ENCODE measurements around the gene RXFP4. TPM values are rescaled to one million over a fixed set of nuclear protein-coding genes. Genes with fewer than 3 reads are reported as not detected.

The RXFP4 gene
- total RNA-seq, 1 experiment from 2014 or later: not detected

DNA sequence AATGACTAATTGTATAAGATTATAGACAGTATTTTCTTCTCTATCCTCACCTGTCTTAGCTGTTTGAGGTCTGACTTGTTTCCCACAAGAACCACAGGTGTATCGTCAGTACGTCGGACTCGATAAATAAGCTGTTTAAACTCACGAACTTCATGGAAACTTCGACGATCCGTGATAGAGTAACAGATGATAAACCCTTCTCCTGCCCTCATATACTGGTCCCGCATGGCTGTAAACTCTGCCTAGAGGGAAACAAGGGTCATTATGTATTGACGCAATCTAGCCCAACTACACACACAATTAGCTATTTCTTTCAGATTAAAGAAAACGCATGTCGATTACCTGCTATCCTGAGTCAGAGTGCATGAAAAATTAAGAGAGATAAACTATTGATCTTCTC is 37.2 kb upstream of the RXFP4 start:
- no TSS peak for BruUV-seq (replicated peaks)
- intact Hi-C loops (cut with micrococcal nuclease; ENCODE audit: unreplicated experiment): no loop called here
- no peak for DNase-seq
- Histone ChIP-seq H3K4me2 (no peak overlapping the region), H3K9me2 (ENCODE audit: insufficient read depth) (no peaks in the 10 kb centered on the region), H3F3A (ENCODE audit: insufficient read depth, low read depth) (peaks cover 36% of the 10 kb centered on the region), H3K4me1 (replicated peaks; ENCODE audit: insufficient read depth) (peaks cover 2% of the 10 kb centered on the region), H3K36me3 (ENCODE audit: low read depth) (peaks cover 65% of the 10 kb centered on the region), H3K4me3 (no peak overlapping the region), H4K20me1 (ENCODE audit: insufficient read depth) (peaks cover 5% of the 10 kb centered on the region; the same call in 1 of the 2 replicates), H3K27ac (no peak overlapping the region), H3K27me3 (ENCODE audit: insufficient read depth, low read depth) (no peaks in the 10 kb centered on the region), H3K9me3 (ENCODE audit: insufficient read depth, low read depth) (no peaks in the 10 kb centered on the region), H2AFZ (no peak overlapping the region), H3K79me2 (ENCODE audit: low read depth) (peaks cover 23% of the 10 kb centered on the region)
- TF ChIP-seq, protein P1, sequence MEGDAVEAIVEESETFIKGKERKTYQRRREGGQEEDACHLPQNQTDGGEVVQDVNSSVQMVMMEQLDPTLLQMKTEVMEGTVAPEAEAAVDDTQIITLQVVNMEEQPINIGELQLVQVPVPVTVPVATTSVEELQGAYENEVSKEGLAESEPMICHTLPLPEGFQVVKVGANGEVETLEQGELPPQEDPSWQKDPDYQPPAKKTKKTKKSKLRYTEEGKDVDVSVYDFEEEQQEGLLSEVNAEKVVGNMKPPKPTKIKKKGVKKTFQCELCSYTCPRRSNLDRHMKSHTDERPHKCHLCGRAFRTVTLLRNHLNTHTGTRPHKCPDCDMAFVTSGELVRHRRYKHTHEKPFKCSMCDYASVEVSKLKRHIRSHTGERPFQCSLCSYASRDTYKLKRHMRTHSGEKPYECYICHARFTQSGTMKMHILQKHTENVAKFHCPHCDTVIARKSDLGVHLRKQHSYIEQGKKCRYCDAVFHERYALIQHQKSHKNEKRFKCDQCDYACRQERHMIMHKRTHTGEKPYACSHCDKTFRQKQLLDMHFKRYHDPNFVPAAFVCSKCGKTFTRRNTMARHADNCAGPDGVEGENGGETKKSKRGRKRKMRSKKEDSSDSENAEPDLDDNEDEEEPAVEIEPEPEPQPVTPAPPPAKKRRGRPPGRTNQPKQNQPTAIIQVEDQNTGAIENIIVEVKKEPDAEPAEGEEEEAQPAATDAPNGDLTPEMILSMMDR (conservative IDR thresholded peaks at IDR 0.05): no peak
- TF ChIP-seq EZH2 (IDR thresholded peaks at IDR 0.05; ENCODE audit: low read depth): no peak
- POLR2A ChIA-PET (ENCODE audit: unreplicated experiment): interaction anchor here (0.6 to 0.7 kb wide), 3 partner anchors 9 to 769 kb away, joined by 3 to 4 read pairs (median 3); no protein-coding TSS in a partner anchor
- CTCF ChIA-PET: no interaction called here

DNA sequence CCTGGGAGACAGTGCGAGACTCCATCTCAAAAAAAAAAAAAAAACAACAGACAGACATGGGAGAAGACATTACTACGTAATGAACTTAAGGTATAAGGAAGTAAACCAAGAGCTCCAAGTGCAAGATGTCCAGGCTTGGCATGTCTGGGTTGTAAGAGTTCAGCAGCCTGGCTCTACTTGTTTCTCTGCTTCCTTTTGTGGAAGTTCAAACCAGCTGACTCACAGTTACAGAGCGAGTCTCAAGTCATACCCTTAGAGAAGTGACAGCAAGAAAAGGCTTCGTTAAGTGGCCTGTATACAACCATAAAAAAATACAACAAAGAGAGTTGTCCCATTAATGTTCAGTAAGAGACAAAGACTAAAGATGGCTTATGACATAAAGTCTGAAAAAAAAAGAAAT is 31.5 kb upstream of the RXFP4 start:
- no peak overlapping the region for H2AFZ ChIP-seq
- intact Hi-C loops (cut with micrococcal nuclease; ENCODE audit: unreplicated experiment): loop anchor here (2.0 to 5.0 kb wide), 2 partner anchors 17 to 53 kb away; partner anchors contain the start of genes GON4L and SYT11
- peak; percentile 66 to 94 for DNase-seq
- H3K4me2 ChIP-seq: peak overlapping the region; percentile 87
- no peaks in the 10 kb centered on the region for H3K27me3 ChIP-seq (ENCODE audit: insufficient read depth, low read depth)
- H3K9me2 ChIP-seq (ENCODE audit: insufficient read depth): no peaks in the 10 kb centered on the region
- peaks cover 36% of the 10 kb centered on the region for H3K79me2 ChIP-seq (ENCODE audit: low read depth)
- ChIA-PET POLR2A (ENCODE audit: unreplicated experiment) (interaction anchor here (0.6 to 0.8 kb wide), 2 partner anchors 16 to 1997 kb away, joined by 3 read pairs; no protein-coding TSS in a partner anchor), CTCF (interaction anchor here (0.6 kb wide), 1 partner anchor 259 kb away, joined by 8 read pairs; no protein-coding TSS in a partner anchor)
- peaks cover 45% of the 10 kb centered on the region for H3K4me1 ChIP-seq (replicated peaks; ENCODE audit: insufficient read depth)
- H4K20me1 ChIP-seq (ENCODE audit: insufficient read depth): peaks cover 5% of the 10 kb centered on the region
- H3K27ac ChIP-seq: peak overlapping the region; percentile 94
- peak overlapping the region; percentile 73 for H3K4me3 ChIP-seq
- BruUV-seq (replicated peaks): no TSS peak
- no peaks in the 10 kb centered on the region for H3K9me3 ChIP-seq (ENCODE audit: insufficient read depth, low read depth)
- H3K36me3 ChIP-seq (ENCODE audit: low read depth): peaks cover 56% of the 10 kb centered on the region
- TF ChIP-seq, protein P1 (conservative IDR thresholded peaks at IDR 0.05): no peak
- no peak for TF ChIP-seq EZH2 (IDR thresholded peaks at IDR 0.05; ENCODE audit: low read depth)
- H3F3A ChIP-seq (ENCODE audit: insufficient read depth, low read depth): peaks cover 60% of the 10 kb centered on the region

DNA sequence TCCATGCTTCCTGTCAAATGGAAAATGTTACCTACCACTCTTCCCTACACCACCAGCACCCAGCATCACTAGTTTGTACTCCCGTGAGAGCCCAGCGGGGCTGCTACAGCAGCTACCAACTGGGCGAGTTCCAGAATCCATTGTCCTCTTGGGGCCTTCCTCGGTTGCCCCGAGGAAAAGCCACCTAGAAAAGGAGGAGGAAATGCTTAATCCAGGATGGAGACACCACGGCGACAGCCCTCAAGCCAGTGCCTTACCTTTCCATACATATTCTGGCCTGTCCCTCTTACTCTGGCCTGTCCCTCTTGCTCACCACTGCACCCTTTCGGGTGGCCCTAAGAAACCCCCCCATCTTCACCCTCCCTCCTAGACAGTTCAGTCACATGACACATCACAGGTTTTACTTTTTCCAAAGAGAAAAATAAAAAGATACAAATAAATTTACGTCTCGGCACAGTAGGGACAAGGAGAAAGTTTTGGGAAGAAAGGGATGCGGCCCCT is 30.8 kb upstream of the RXFP4 start:
- Histone ChIP-seq H3K9me3 (ENCODE audit: insufficient read depth, low read depth) (no peaks in the 10 kb centered on the region), H3K4me3 (peak overlapping the region; percentile 73), H2AFZ (peak overlapping the region; percentile 55; the same call in 1 of the 2 replicates), H3K4me2 (peak overlapping the region; percentile 87), H3F3A (ENCODE audit: insufficient read depth, low read depth) (peaks cover 68% of the 10 kb centered on the region), H3K9me2 (ENCODE audit: insufficient read depth) (no peaks in the 10 kb centered on the region), H3K27me3 (ENCODE audit: insufficient read depth, low read depth) (no peaks in the 10 kb centered on the region), H3K27ac (peak overlapping the region; percentile 94), H3K36me3 (ENCODE audit: low read depth) (peaks cover 55% of the 10 kb centered on the region), H3K79me2 (ENCODE audit: low read depth) (peaks cover 36% of the 10 kb centered on the region), H4K20me1 (ENCODE audit: insufficient read depth) (peaks cover 5% of the 10 kb centered on the region), H3K4me1 (replicated peaks; ENCODE audit: insufficient read depth) (peaks cover 45% of the 10 kb centered on the region)
- ChIA-PET POLR2A (ENCODE audit: unreplicated experiment) (no interaction called here), CTCF (interaction anchor here (0.6 kb wide), 1 partner anchor 259 kb away, joined by 8 read pairs; no protein-coding TSS in a partner anchor)
- DNase-seq: peak in 1 of 2 experiments; percentile 39
- intact Hi-C loops (cut with micrococcal nuclease; ENCODE audit: unreplicated experiment): loop anchor here (2.0 to 5.0 kb wide), 2 partner anchors 18 to 53 kb away; partner anchors contain the start of genes GON4L and SYT11
- BruUV-seq (replicated peaks): no TSS peak
- TF ChIP-seq, protein P1 (conservative IDR thresholded peaks at IDR 0.05): no peak
- TF ChIP-seq EZH2 (IDR thresholded peaks at IDR 0.05; ENCODE audit: low read depth): no peak
